CD4-positive, alpha-beta T cell (primary cell): ENCODE results near the gene ARHGAP42. TPM values are rescaled to one million over a fixed set of nuclear protein-coding genes. Genes with fewer than 3 reads are reported as not detected.

Source experiments
- ATAC-seq: fragments of 200-7000 bp; cut with Tn5 transposase; one replicate; pipeline ENCODE4 v1.10.0; 2022; ENCODE audit warnings: mild to moderate bottlenecking; ENCODE audit not compliant: poor library complexity
- CTCF ChIA-PET: fragments of 350-600 bp; sonication (Branson Sonifier 250); formaldehyde crosslinking; loops from one replicate; lab custom pipeline; 2021; ENCODE audit warnings: antibody characterized with exemption, inconsistent platforms; lab: Charles Lee
- POLR2A ChIA-PET: fragments of 350-600 bp; sonication (Branson Sonifier 250); formaldehyde crosslinking; loops from one replicate; lab custom pipeline; 2021; ENCODE audit warnings: antibody characterized with exemption, inconsistent platforms; lab: Charles Lee
- DNase-seq, 14 experiments: peaks; one replicate each; pipeline ENCODE4 v3.0.0-alpha.2; 2013 to 2020; ENCODE audit warnings: mixed read lengths in 2 of 14
- H3K27ac ChIP-seq, 2 donors: one replicate each; pipeline versions ENCODE4 v1.5.1 to v1.7.0; 2013; ENCODE audit warnings: low read length in 2 of 2, low read depth in 1 of 2, mild to moderate bottlenecking in 1 of 2
- H3K27me3 ChIP-seq, 2 experiments: 1 replicate in 1 of 2; 2 replicates in 1 of 2; pipeline versions ENCODE4 v1.6.1 to v1.7.0; 2013; ENCODE audit warnings: low read length in 2 of 2, control low read depth in 1 of 2, mild to moderate bottlenecking in 1 of 2, moderate library complexity in 1 of 2; ENCODE audit not compliant: insufficient read depth in 2 of 2, control insufficient read depth in 1 of 2
- H3K36me3 ChIP-seq: one replicate; pipeline ENCODE4 v1.6.1; 2013; ENCODE audit warnings: low read length, control low read depth; ENCODE audit not compliant: insufficient read depth
- H3K4me1 ChIP-seq: one replicate; pipeline ENCODE4 v1.6.1; 2013; ENCODE audit warnings: low read length, control low read depth; ENCODE audit not compliant: insufficient read depth
- H3K4me3 ChIP-seq: one replicate; pipeline ENCODE4 v1.5.1; 2013; ENCODE audit warnings: mild to moderate bottlenecking, low read length, moderate library complexity
- H3K9me3 ChIP-seq, 2 experiments: 1 replicate in 1 of 2; 2 replicates in 1 of 2; pipeline versions ENCODE4 v1.6.1 to v1.7.0; 2013; ENCODE audit warnings: low read length in 2 of 2, mild to moderate bottlenecking in 2 of 2, control low read depth in 1 of 2, moderate library complexity in 1 of 2; ENCODE audit not compliant: control insufficient read depth in 1 of 2, insufficient read depth in 1 of 2
- H3K27ac Mint-ChIP-seq: one replicate; pipeline ENCODE4 v1.8.0; 2020; ENCODE audit warnings: mixed read lengths
- H3K27me3 Mint-ChIP-seq: one replicate; pipeline ENCODE4 v1.8.0; 2021; ENCODE audit warnings: mixed read lengths
- H3K36me3 Mint-ChIP-seq: one replicate; pipeline ENCODE4 v1.8.0; 2021; ENCODE audit warnings: low read depth, mixed read lengths
- H3K4me1 Mint-ChIP-seq: one replicate; pipeline ENCODE4 v1.8.0; 2021; ENCODE audit warnings: low read depth, mixed read lengths
- H3K4me3 Mint-ChIP-seq: one replicate; pipeline ENCODE4 v1.8.0; 2020; ENCODE audit warnings: mild to moderate bottlenecking, mixed read lengths
- H3K9me3 Mint-ChIP-seq: one replicate; pipeline ENCODE4 v1.8.0; 2020; ENCODE audit warnings: mixed read lengths
- CTCF ChIP-seq: fragments of 200-600 bp; IDR thresholded peaks from one replicate; pipeline ENCODE4 v1.8.0; 2022; ENCODE audit warnings: antibody characterized with exemption, mild to moderate bottlenecking
- intact Hi-C, 2 experiments: fragments of 100-400 bp; cut with DNase I in 1 of 2; cut with micrococcal nuclease in 1 of 2; formaldehyde crosslinking; loops; one replicate each; pipeline versions ENCODE4 v1.15.1 to v1.9.0; 2023 to 2025; cut with DNase I, micrococcal nuclease
- total RNA-seq, 174 experiments: library from RNA in 2 of 174; stranded (reverse) in 2 of 174; gene quantifications; one replicate each; pipeline ENCODE4 v1.2.3 and lab custom pipeline; 2021 to 2026

The ARHGAP42 gene
- total RNA-seq, 2 experiments from 2014 or later: not detected

- Mint-ChIP-seq H3K27me3 (no peaks in the 10 kb centered on the region), H3K27ac (no peak overlapping the region), H3K9me3 (peaks cover 2% of the 10 kb centered on the region), H3K36me3 (no peaks in the 10 kb centered on the region), H3K4me3 (no peak overlapping the region), H3K4me1 (no peaks in the 10 kb centered on the region)
- H3K4me3 ChIP-seq: no peak overlapping the region
- no peaks in the 10 kb centered on the region for H3K4me1 ChIP-seq
- no peak for DNase-seq
- ChIA-PET POLR2A (no interaction called here), CTCF (no interaction called here)
- no peak for ATAC-seq
- intact Hi-C loops: no loop called here
- TF ChIP-seq CTCF: no peak
- H3K27ac ChIP-seq: no peak overlapping the region
- H3K36me3 ChIP-seq: no peaks in the 10 kb centered on the region
- H3K27me3 ChIP-seq: no peaks in the 10 kb centered on the region
- H3K9me3 ChIP-seq: no peaks in the 10 kb centered on the region
Measured at GRCh38 chr11:100940111-100940510, 253.0 kb downstream of the ARHGAP42 start.

GRCh38 chr11:100941033-100941432 is 253.9 kb downstream of the ARHGAP42 start:
- peaks cover 2% of the 10 kb centered on the region for H3K9me3 Mint-ChIP-seq
- TF ChIP-seq CTCF: no peak
- Histone ChIP-seq H3K4me1 (no peaks in the 10 kb centered on the region), H3K36me3 (no peaks in the 10 kb centered on the region), H3K27me3 (no peaks in the 10 kb centered on the region), H3K27ac (no peak overlapping the region), H3K4me3 (no peak overlapping the region), H3K9me3 (no peaks in the 10 kb centered on the region)
- no peak overlapping the region for H3K4me3 Mint-ChIP-seq
- ATAC-seq (no peak), DNase-seq (no peak)
- no peaks in the 10 kb centered on the region for H3K36me3 Mint-ChIP-seq
- ChIA-PET CTCF (no interaction called here), POLR2A (no interaction called here)
- H3K4me1 Mint-ChIP-seq: no peaks in the 10 kb centered on the region
- H3K27me3 Mint-ChIP-seq: no peaks in the 10 kb centered on the region
- no peak overlapping the region for H3K27ac Mint-ChIP-seq
- intact Hi-C loops: no loop called here

- no peaks in the 10 kb centered on the region for H3K36me3 Mint-ChIP-seq
- ATAC-seq: no peak
Measured at GRCh38 chr11:100942016-100942415, 254.9 kb downstream of the ARHGAP42 start.

More at GRCh38 chr11:100942016-100942415, 254.9 kb downstream of the ARHGAP42 start:
- Mint-ChIP-seq H3K4me3 (no peak overlapping the region), H3K27ac (no peak overlapping the region), H3K9me3 (peaks cover 5% of the 10 kb centered on the region), H3K4me1 (no peaks in the 10 kb centered on the region), H3K27me3 (no peaks in the 10 kb centered on the region)
- Histone ChIP-seq H3K4me3 (no peak overlapping the region), H3K27ac (no peak overlapping the region), H3K36me3 (no peaks in the 10 kb centered on the region), H3K27me3 (no peaks in the 10 kb centered on the region), H3K9me3 (no peaks in the 10 kb centered on the region), H3K4me1 (no peaks in the 10 kb centered on the region)
- intact Hi-C loops: no loop called here
- TF ChIP-seq CTCF: no peak
- POLR2A ChIA-PET: no interaction called here
- no peak for DNase-seq
- CTCF ChIA-PET: no interaction called here
